Panc1 (cell line): ENCODE data around the gene VIT. TPM values are rescaled to one million over a fixed set of nuclear protein-coding genes. Genes with fewer than 3 reads are reported as not detected.

Experiments
- ATAC-seq: fragments of 200-7000 bp; cut with Tn5 transposase; 2 replicates; pipeline ENCODE4 v1.9.1; 2020; ENCODE audit warnings: mild to moderate bottlenecking, moderate library complexity
- BruUV-seq: library from RNA; stranded (reverse); fragments of 400-500 nt; replicated peaks from 2 replicates; lab custom pipeline; 2021; lab: Mats Ljungman, UMichigan
- CTCF ChIA-PET: fragments of 300-600 bp; sonication (Branson Sonifier 250); formaldehyde crosslinking; loops from one replicate; lab custom pipeline; 2022; ENCODE audit warnings: antibody characterized with exemption; lab: Charles Lee
- POLR2A ChIA-PET: fragments of 300-600 bp; sonication (Branson Sonifier 250); formaldehyde crosslinking; loops from one replicate; lab custom pipeline; 2022; ENCODE audit warnings: antibody characterized with exemption; lab: Charles Lee
- DNase-seq: peaks from one replicate; pipeline ENCODE4 v3.0.0-alpha.2; 2010; ENCODE audit warnings: low read depth, low spot score
- H3K27ac ChIP-seq: 2 replicates; pipeline ENCODE4 v1.5.1; 2011; ENCODE audit warnings: mild to moderate bottlenecking, low read length, inconsistent platforms
- H3K27me3 ChIP-seq: fragments of 200-500 bp; sonication (Bioruptor generic); 2 replicates; pipeline ENCODE4 v1.6.0; 2014; ENCODE audit warnings: low read length, inconsistent platforms; ENCODE audit not compliant: control insufficient read depth, insufficient read depth
- H3K36me3 ChIP-seq: fragments of 200-500 bp; sonication (Bioruptor generic); 2 replicates; pipeline ENCODE4 v1.5.1; 2014; ENCODE audit warnings: inconsistent platforms, mild to moderate bottlenecking, low read length, moderate library complexity; ENCODE audit not compliant: control insufficient read depth, insufficient read depth
- H3K4me1 ChIP-seq: 2 replicates; pipeline ENCODE4 v1.5.1; 2011; ENCODE audit warnings: inconsistent platforms, mild to moderate bottlenecking, low read length, moderate library complexity; ENCODE audit not compliant: control insufficient read depth, insufficient read depth
- H3K4me3 ChIP-seq, 2 experiments: 2 replicates each; pipeline ENCODE4 v1.5.1; 2011 to 2012; ENCODE audit warnings: low read depth in 2 of 2, low read length in 2 of 2, mild to moderate bottlenecking in 2 of 2, inconsistent platforms in 1 of 2, moderate library complexity in 1 of 2
- H3K9me3 ChIP-seq: fragments of 200-500 bp; sonication (Bioruptor generic); 2 replicates; pipeline ENCODE4 v1.5.1; 2014; ENCODE audit warnings: low read depth, mild to moderate bottlenecking, inconsistent platforms, low read length, moderate library complexity; ENCODE audit not compliant: control insufficient read depth, insufficient read depth
- POLR2AphosphoS5 ChIP-seq: IDR thresholded peaks from 2 replicates; pipeline ENCODE4 v1.6.1; 2012; ENCODE audit warnings: mild to moderate bottlenecking, low read depth, low read length, moderate library complexity
- SIN3A ChIP-seq: IDR thresholded peaks from 2 replicates; pipeline ENCODE4 v1.6.1; 2012; ENCODE audit warnings: low read depth, mild to moderate bottlenecking, low read length, moderate library complexity, borderline replicate concordance; ENCODE audit not compliant: insufficient read depth
- TCF7L2 ChIP-seq: IDR thresholded peaks from 2 replicates; pipeline ENCODE4 v1.6.1; 2011; ENCODE audit warnings: mild to moderate bottlenecking, low read depth, low read length, inconsistent platforms
- in situ Hi-C: cut with HindIII; loops from 2 replicates; pipeline ENCODE4 v1.10.0; 2016; ENCODE audit warnings: low sequenced_read_pairs, low pct_unique_long_range_greater_than_20kb
- intact Hi-C: fragments of 100-400 bp; cut with micrococcal nuclease; formaldehyde crosslinking; loops from one replicate; pipeline ENCODE4 v1.10.0; 2022; ENCODE audit not compliant: unreplicated experiment
- total RNA-seq: library from RNA; stranded (reverse); gene quantifications from one replicate; pipeline ENCODE4 v1.2.1, GENCODE V29; 2021; ENCODE audit not compliant: unreplicated experiment
- TF ChIP-seq, protein P1 (sequence below): fragments of 450-650 bp; IDR thresholded peaks from 2 replicates; pipeline ENCODE4 v1.5.1; 2017; ENCODE audit warnings: mild to moderate bottlenecking
- TF ChIP-seq, protein P2 (sequence below), 2 experiments: IDR thresholded peaks; 2 replicates each; pipeline ENCODE4 v1.6.1; 2011 to 2012; ENCODE audit warnings: low read depth in 2 of 2, control low read depth in 1 of 2, low read length in 1 of 2, mild to moderate bottlenecking in 1 of 2, moderate library complexity in 1 of 2; ENCODE audit not compliant: insufficient read depth in 1 of 2

VIT gene
- total RNA-seq, 1 experiment from 2014 or later, result 0.77 TPM

- POLR2A ChIA-PET, result no interaction called here
- peaks cover 20% of the 10 kb centered on the region for H3K4me1 ChIP-seq
- BruUV-seq, result no TSS peak
- intact Hi-C loops, result loop anchor here (5.0 kb wide), 2 partner anchors 98 to 308 kb away; no protein-coding TSS in a partner anchor
- peak overlapping the region; percentile 25; the same call in 1 of the 2 replicates for H3K27ac ChIP-seq
- in situ Hi-C loops, result no loop called here
- DNase-seq (no peak), ATAC-seq (no peak)
- no peak overlapping the region for H3K4me3 ChIP-seq
- H3K36me3 ChIP-seq, result no peaks in the 10 kb centered on the region
- H3K9me3 ChIP-seq, result peaks cover 18% of the 10 kb centered on the region; the same call in 1 of the 2 replicates
- no peaks in the 10 kb centered on the region for H3K27me3 ChIP-seq
- no peak for TF ChIP-seq SIN3A
- TF ChIP-seq TCF7L2, result no peak
- CTCF ChIA-PET, result no interaction called here
Measured at GRCh38 chr2:36659872-36660312, 36.6 kb upstream of the VIT start.

GRCh38 chr2:36662638-36663037 is 33.9 kb upstream of the VIT start:
- H3K4me1 ChIP-seq, result peaks cover 21% of the 10 kb centered on the region
- no TSS peak for BruUV-seq
- no peak for DNase-seq
- no peak overlapping the region for H3K4me3 ChIP-seq
- H3K27me3 ChIP-seq, result no peaks in the 10 kb centered on the region
- in situ Hi-C loops, result no loop called here
- H3K36me3 ChIP-seq, result no peaks in the 10 kb centered on the region
- peaks cover 18% of the 10 kb centered on the region; the same call in 1 of the 2 replicates for H3K9me3 ChIP-seq
- TF ChIP-seq TCF7L2, result no peak
- TF ChIP-seq, protein P1, sequence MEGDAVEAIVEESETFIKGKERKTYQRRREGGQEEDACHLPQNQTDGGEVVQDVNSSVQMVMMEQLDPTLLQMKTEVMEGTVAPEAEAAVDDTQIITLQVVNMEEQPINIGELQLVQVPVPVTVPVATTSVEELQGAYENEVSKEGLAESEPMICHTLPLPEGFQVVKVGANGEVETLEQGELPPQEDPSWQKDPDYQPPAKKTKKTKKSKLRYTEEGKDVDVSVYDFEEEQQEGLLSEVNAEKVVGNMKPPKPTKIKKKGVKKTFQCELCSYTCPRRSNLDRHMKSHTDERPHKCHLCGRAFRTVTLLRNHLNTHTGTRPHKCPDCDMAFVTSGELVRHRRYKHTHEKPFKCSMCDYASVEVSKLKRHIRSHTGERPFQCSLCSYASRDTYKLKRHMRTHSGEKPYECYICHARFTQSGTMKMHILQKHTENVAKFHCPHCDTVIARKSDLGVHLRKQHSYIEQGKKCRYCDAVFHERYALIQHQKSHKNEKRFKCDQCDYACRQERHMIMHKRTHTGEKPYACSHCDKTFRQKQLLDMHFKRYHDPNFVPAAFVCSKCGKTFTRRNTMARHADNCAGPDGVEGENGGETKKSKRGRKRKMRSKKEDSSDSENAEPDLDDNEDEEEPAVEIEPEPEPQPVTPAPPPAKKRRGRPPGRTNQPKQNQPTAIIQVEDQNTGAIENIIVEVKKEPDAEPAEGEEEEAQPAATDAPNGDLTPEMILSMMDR, result peak; percentile 35
- TF ChIP-seq, protein P2, sequence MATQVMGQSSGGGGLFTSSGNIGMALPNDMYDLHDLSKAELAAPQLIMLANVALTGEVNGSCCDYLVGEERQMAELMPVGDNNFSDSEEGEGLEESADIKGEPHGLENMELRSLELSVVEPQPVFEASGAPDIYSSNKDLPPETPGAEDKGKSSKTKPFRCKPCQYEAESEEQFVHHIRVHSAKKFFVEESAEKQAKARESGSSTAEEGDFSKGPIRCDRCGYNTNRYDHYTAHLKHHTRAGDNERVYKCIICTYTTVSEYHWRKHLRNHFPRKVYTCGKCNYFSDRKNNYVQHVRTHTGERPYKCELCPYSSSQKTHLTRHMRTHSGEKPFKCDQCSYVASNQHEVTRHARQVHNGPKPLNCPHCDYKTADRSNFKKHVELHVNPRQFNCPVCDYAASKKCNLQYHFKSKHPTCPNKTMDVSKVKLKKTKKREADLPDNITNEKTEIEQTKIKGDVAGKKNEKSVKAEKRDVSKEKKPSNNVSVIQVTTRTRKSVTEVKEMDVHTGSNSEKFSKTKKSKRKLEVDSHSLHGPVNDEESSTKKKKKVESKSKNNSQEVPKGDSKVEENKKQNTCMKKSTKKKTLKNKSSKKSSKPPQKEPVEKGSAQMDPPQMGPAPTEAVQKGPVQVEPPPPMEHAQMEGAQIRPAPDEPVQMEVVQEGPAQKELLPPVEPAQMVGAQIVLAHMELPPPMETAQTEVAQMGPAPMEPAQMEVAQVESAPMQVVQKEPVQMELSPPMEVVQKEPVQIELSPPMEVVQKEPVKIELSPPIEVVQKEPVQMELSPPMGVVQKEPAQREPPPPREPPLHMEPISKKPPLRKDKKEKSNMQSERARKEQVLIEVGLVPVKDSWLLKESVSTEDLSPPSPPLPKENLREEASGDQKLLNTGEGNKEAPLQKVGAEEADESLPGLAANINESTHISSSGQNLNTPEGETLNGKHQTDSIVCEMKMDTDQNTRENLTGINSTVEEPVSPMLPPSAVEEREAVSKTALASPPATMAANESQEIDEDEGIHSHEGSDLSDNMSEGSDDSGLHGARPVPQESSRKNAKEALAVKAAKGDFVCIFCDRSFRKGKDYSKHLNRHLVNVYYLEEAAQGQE (IDR thresholded peaks at IDR 0.05; ENCODE audit: insufficient read depth in 1 of 2, low read depth in 2 of 2, low read length in 1 of 2), result no peak
- TF ChIP-seq POLR2AphosphoS5, result no peak
- no peak for TF ChIP-seq SIN3A
- ATAC-seq, result no peak
- intact Hi-C loops, result loop anchor here (5.0 kb wide), 2 partner anchors 100 to 310 kb away; no protein-coding TSS in a partner anchor
- ChIA-PET CTCF (no interaction called here), POLR2A (no interaction called here)
- peak overlapping the region; percentile 84 for H3K27ac ChIP-seq

- ATAC-seq, result no peak
- no TSS peak for BruUV-seq
Measured at GRCh38 chr2:36663295-36663694, 33.2 kb upstream of the VIT start.

More at GRCh38 chr2:36663295-36663694, 33.2 kb upstream of the VIT start:
- Histone ChIP-seq H3K36me3 (no peaks in the 10 kb centered on the region), H3K4me1 (peaks cover 21% of the 10 kb centered on the region), H3K4me3 (no peak overlapping the region), H3K27ac (peak overlapping the region; percentile 84), H3K27me3 (no peaks in the 10 kb centered on the region), H3K9me3 (peaks cover 21% of the 10 kb centered on the region; the same call in 1 of the 2 replicates)
- intact Hi-C loops (loop anchor here (5.0 kb wide), 2 partner anchors 101 to 311 kb away; no protein-coding TSS in a partner anchor), in situ Hi-C loops (no loop called here)
- POLR2A ChIA-PET, result no interaction called here
- TF ChIP-seq, protein P2 (IDR thresholded peaks at IDR 0.05; ENCODE audit: insufficient read depth in 1 of 2, low read depth in 2 of 2, low read length in 1 of 2), result no peak
- TF ChIP-seq SIN3A (no peak), TCF7L2 (no peak), POLR2AphosphoS5 (no peak)
- TF ChIP-seq, protein P1, result no peak
- DNase-seq, result no peak
- CTCF ChIA-PET, result interaction anchor here (0.6 kb wide), 1 partner anchor 41 kb away, joined by 3 read pairs; no protein-coding TSS in a partner anchor
